Astrocyte of the spinal cord (primary cell): ENCODE results near the gene FBXO4.

Experiments
- DNase-seq: peaks from one replicate; pipeline ENCODE4 v3.0.0; 2011; ENCODE audit warnings: low read depth, low spot score
- H3K4me3 ChIP-seq: 2 replicates; pipeline ENCODE4 v1.5.1; 2011; ENCODE audit warnings: low read depth, mild to moderate bottlenecking, low read length, moderate library complexity
- in situ Hi-C: cut with HindIII; loops from 2 replicates; pipeline ENCODE4 v1.10.0; 2017; ENCODE audit warnings: low sequenced_read_pairs
- TF ChIP-seq, protein P1 (sequence below): IDR thresholded peaks from 2 replicates; pipeline ENCODE4 v1.5.1; 2012; ENCODE audit warnings: low read depth, mild to moderate bottlenecking, low read length, inconsistent platforms

Gene FBXO4

DNA sequence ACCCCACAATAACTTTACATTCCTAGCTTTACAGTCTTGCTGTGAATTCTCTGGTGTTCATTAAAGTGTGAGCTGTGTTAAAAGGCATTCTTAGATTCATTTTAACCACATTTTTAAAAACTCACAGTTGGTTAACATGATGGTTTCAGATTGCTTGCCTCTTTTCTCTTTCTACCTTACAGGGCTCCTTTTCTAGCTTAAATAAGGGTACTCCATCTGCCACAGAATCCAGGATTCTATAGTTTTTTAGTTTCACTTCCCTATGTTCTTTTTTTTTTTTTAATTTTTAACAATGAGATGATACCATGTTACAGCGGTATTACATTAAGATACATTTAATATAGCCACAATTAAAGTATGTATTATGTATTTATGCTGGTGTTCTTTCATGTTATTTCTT is 3.9 kb upstream of the FBXO4 start:
- H3K4me3 ChIP-seq = no peak overlapping the region
- DNase-seq = peak; percentile 20
- TF ChIP-seq, protein P1, sequence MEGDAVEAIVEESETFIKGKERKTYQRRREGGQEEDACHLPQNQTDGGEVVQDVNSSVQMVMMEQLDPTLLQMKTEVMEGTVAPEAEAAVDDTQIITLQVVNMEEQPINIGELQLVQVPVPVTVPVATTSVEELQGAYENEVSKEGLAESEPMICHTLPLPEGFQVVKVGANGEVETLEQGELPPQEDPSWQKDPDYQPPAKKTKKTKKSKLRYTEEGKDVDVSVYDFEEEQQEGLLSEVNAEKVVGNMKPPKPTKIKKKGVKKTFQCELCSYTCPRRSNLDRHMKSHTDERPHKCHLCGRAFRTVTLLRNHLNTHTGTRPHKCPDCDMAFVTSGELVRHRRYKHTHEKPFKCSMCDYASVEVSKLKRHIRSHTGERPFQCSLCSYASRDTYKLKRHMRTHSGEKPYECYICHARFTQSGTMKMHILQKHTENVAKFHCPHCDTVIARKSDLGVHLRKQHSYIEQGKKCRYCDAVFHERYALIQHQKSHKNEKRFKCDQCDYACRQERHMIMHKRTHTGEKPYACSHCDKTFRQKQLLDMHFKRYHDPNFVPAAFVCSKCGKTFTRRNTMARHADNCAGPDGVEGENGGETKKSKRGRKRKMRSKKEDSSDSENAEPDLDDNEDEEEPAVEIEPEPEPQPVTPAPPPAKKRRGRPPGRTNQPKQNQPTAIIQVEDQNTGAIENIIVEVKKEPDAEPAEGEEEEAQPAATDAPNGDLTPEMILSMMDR = no peak
- in situ Hi-C loops = no loop called here

GRCh38 chr5:41921874-41922273 is 3.2 kb upstream of the FBXO4 start:
- DNase-seq = peak; percentile 61
- in situ Hi-C loops = no loop called here
- TF ChIP-seq, protein P1 = no peak
- H3K4me3 ChIP-seq = no peak overlapping the region

DNA sequence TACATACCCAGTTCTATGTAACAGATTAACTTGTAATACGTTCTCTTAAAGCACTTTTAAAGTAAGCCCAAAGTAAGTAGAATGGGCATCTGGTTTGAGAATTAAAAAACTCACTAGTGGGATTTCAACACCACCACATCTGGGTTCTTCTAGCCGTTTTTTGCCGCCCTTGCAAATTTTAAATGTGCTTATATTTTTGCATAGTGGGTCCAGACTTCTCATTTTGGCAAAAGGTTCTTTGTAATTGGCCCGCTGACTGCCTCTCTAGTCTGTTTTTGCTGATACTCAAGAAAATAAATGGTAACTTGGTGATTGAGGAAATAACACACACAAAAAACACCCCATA is 582 bp upstream of the FBXO4 start:
- TF ChIP-seq, protein P1 = no peak
- in situ Hi-C loops = no loop called here
- no peak for DNase-seq
- H3K4me3 ChIP-seq = peak overlapping the region; percentile 57

DNA sequence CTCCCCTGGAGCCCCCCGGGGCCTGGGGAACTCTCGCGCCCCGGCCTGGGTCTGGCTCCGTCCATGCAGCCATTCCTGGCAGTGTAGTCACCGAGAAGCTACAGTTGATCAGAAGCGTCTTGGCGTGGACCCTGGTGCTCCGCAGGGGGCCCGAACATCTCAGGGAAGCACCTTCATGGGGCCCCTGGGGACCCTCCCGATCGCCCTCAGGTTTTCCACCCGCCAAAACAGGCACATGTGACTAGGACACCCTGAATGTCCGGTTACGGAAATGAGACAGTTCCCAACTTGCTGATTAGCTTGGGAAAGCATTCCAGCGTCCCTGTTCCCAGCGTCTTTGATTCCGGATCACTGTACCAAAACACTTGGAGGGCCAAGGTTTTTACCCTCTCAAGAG is 472 bp downstream of the FBXO4 start:
- TF ChIP-seq, protein P1 = no peak
- peak; percentile 30 for DNase-seq
- in situ Hi-C loops = no loop called here
- peak overlapping the region; percentile 57 for H3K4me3 ChIP-seq

DNA sequence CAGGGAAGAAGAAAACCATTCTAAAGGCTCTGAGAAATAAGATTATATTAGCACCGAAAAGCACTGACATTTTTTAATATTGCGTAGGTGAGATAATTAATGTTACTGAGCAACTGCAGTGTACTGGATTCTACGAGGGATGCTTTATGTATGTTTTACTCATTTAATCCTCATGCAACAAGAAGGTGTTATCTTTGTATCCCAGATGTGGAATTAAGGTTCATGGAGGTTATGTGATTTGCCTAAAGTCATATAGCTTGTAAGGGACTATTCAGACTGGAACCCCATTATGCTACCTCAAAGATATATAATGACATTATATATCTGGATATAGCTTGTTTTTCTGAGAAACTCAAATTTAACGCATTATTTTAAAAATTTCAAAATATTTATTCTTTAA is 2.5 kb downstream of the FBXO4 start:
- in situ Hi-C loops = no loop called here
- no peak for DNase-seq
- no peak overlapping the region for H3K4me3 ChIP-seq
- TF ChIP-seq, protein P1 = no peak

DNA sequence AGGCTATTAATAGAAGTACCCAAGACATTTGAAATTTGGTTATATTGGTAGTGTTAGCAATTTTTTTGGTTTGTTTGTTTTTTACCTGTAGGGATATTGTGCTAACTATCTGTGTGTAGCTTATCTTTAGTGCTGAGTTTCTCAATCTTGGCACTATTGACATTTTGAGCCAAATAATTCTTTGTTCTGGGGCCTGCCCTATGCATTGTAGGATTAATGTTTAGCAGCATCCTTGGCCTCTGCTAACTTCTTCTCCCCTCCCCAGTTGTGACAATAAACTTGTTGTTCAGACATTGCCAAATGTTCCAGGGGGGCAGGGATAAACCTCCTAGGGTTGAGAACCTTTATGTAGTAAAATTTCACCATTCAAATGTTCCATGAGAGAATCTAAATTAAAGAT is 4.0 kb downstream of the FBXO4 start:
- H3K4me3 ChIP-seq = no peak overlapping the region
- DNase-seq = no peak
- TF ChIP-seq, protein P1 = no peak
- in situ Hi-C loops = no loop called here

DNA sequence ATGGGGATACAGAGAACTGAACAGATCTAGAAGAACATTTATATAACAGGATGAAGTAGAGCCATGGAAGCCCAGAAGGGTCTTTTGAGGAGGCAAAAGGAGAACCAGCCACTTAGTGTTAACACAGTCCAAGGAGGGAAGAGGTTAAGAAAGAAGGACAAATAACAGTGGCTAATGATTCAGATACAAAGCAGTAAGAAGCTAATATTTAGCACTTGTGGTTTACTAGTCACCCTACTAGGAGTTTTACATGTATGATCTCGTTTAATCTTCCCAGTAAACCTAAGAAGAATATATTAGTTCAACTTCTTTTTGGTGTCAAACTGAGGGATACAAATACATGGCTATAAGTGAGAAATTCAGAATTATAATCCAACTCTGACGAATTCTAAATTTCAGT is 7.7 kb downstream of the FBXO4 start:
- in situ Hi-C loops = no loop called here
- no peak overlapping the region for H3K4me3 ChIP-seq
- TF ChIP-seq, protein P1 = no peak
- DNase-seq = no peak
